Ishikawa (cell line): ENCODE data around the gene BPIFB3.

Experiments
- CEBPB ChIP-seq: IDR thresholded peaks from 2 replicates; pipeline ENCODE4 v1.6.1; 2012
- EGR1 ChIP-seq: IDR thresholded peaks from 2 replicates; pipeline ENCODE4 v1.6.1; 2012
- EP300 ChIP-seq: IDR thresholded peaks from 2 replicates; pipeline ENCODE4 v1.6.1; 2012; ENCODE audit warnings: borderline replicate concordance
- RAD21 ChIP-seq: IDR thresholded peaks from 2 replicates; pipeline ENCODE4 v1.6.1; 2012; ENCODE audit warnings: low read depth
- REST ChIP-seq: IDR thresholded peaks from 2 replicates; pipeline ENCODE4 v1.6.1; 2012; ENCODE audit warnings: low read depth, mild to moderate bottlenecking
- TCF12 ChIP-seq: IDR thresholded peaks from 2 replicates; pipeline ENCODE4 v1.6.1; 2012; ENCODE audit warnings: low read depth
- USF1 ChIP-seq: IDR thresholded peaks from 2 replicates; pipeline ENCODE4 v1.6.1; 2012
- YY1 ChIP-seq: IDR thresholded peaks from 2 replicates; pipeline ENCODE4 v1.6.1; 2012; ENCODE audit warnings: low read depth

- TF ChIP-seq EP300 (no peak), EGR1 (no peak), YY1 (no peak), REST (no peak), CEBPB (no peak), USF1 (no peak), TCF12 (no peak), RAD21 (no peak)
These were observed 46.8 kb upstream of the BPIFB3 start for GRCh38 chr20:33006776-33007375.
